ENCODE data around the gene LCN6. TPM values are rescaled to one million over a fixed set of nuclear protein-coding genes. Genes with fewer than 3 reads are reported as not detected.
A peak's percentile ranks its signal among the peaks of the same experiment; 100 is the strongest.

Gene LCN6
- total and polyA plus RNA-seq, 10 of the 15 experiments (the other 5 are each of a cell fraction or from before 2014, with no cell fraction given) = not detected

DNA sequence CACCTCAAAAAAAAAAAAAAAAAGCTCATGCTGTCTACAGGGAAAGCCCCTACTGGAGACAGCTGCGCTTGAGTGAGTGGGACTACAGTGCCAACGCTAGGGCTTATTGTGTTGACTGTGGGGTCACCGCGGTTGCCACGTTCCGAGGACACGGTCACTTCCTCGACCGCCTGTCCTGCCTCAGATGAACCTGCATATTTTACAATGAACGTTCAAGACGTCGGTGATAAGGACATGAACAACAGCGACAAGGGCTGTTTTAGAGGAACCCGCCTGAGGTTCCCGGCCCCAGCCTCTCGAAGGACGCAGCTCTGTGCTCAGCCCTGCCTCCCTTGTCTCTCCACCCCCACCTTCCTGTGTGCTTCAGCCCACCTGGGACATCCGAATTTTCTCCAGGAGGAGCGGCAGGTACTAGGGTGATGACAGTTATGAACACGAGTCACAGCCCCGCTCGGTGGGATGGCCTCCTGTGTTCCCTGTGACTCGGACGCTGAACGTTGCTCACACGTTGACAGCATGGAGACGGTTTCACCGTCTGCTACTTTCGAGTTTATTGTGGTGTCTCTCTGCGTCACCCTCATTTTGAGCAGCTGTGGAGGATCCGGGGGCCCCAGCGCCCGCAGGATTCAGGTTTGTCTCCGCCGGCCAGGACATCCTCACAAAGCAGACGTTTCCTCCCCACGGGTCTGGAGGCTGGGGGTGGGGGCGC lies 47.2 kb downstream of the LCN6 start (continued):
- TF ChIP-seq SUZ12 (IDR thresholded peaks at IDR 0.05; ENCODE audit: unreplicated experiment) (no peak), RUNX3 (IDR thresholded peaks at IDR 0.05; ENCODE audit: low read length) (peak; percentile 69; the same call in 1 of the 2 replicates), ETV6 (conservative IDR thresholded peaks at IDR 0.05 in 1 of 2, IDR thresholded peaks at IDR 0.05 in 1 of 2; ENCODE audit: borderline replicate concordance in 1 of 2, low read depth in 1 of 2) (no peak), FOXK2 (IDR thresholded peaks at IDR 0.05) (peak; percentile 48; the same call in 1 of the 2 replicates), ZNF207 (IDR thresholded peaks at IDR 0.05; ENCODE audit: borderline replicate concordance) (0 out of 2 replicates have a peak, but pooled peaks have one; percentile 28), BACH1 (IDR thresholded peaks at IDR 0.05; ENCODE audit: borderline replicate concordance) (peak; percentile 11; the same call in 1 of the 2 replicates), JUNB (IDR thresholded peaks at IDR 0.05) (no peak; the same call in 1 of the 2 replicates), MYC (IDR thresholded peaks at IDR 0.05; ENCODE audit: insufficient read depth, insufficient read length, insufficient replicate concordance, low read length, severe bottlenecking) (no peak), ZSCAN29 (IDR thresholded peaks at IDR 0.05) (no peak), HCFC1 (IDR thresholded peaks at IDR 0.05; ENCODE audit: low read length) (peak; percentile 34; the same call in 1 of the 2 replicates), MTA2 (IDR thresholded peaks at IDR 0.05; ENCODE audit: low read depth) (peak; percentile 75; the same call in 1 of the 2 replicates), RELA (IDR thresholded peaks at IDR 0.05; ENCODE audit: borderline replicate concordance, partially characterized antibody) (no peak), TAF1 (IDR thresholded peaks at IDR 0.05; ENCODE audit: borderline replicate concordance, low read depth, low read length) (0 out of 2 replicates have a peak, but pooled peaks have one; percentile 6), KLF5 (IDR thresholded peaks at IDR 0.05; ENCODE audit: partially characterized antibody) (peak; percentile 63), CREB1 (IDR thresholded peaks at IDR 0.05; ENCODE audit: low read depth) (peak; percentile 78)
- TF ChIP-seq, protein P1, sequence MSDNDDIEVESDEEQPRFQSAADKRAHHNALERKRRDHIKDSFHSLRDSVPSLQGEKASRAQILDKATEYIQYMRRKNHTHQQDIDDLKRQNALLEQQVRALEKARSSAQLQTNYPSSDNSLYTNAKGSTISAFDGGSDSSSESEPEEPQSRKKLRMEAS (IDR thresholded peaks at IDR 0.05; ENCODE audit: low read depth, low read length) = peak; percentile 57; the same call in 1 of the 2 replicates
- TF ChIP-seq, protein P2, sequence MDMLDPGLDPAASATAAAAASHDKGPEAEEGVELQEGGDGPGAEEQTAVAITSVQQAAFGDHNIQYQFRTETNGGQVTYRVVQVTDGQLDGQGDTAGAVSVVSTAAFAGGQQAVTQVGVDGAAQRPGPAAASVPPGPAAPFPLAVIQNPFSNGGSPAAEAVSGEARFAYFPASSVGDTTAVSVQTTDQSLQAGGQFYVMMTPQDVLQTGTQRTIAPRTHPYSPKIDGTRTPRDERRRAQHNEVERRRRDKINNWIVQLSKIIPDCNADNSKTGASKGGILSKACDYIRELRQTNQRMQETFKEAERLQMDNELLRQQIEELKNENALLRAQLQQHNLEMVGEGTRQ (IDR thresholded peaks at IDR 0.05; ENCODE audit: borderline replicate concordance, low read depth, low read length) = no peak
- TF ChIP-seq, protein P3, sequence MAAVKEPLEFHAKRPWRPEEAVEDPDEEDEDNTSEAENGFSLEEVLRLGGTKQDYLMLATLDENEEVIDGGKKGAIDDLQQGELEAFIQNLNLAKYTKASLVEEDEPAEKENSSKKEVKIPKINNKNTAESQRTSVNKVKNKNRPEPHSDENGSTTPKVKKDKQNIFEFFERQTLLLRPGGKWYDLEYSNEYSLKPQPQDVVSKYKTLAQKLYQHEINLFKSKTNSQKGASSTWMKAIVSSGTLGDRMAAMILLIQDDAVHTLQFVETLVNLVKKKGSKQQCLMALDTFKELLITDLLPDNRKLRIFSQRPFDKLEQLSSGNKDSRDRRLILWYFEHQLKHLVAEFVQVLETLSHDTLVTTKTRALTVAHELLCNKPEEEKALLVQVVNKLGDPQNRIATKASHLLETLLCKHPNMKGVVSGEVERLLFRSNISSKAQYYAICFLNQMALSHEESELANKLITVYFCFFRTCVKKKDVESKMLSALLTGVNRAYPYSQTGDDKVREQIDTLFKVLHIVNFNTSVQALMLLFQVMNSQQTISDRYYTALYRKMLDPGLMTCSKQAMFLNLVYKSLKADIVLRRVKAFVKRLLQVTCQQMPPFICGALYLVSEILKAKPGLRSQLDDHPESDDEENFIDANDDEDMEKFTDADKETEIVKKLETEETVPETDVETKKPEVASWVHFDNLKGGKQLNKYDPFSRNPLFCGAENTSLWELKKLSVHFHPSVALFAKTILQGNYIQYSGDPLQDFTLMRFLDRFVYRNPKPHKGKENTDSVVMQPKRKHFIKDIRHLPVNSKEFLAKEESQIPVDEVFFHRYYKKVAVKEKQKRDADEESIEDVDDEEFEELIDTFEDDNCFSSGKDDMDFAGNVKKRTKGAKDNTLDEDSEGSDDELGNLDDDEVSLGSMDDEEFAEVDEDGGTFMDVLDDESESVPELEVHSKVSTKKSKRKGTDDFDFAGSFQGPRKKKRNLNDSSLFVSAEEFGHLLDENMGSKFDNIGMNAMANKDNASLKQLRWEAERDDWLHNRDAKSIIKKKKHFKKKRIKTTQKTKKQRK (IDR thresholded peaks at IDR 0.05; ENCODE audit: low read depth, low read length) = no peak
- TF ChIP-seq, protein P4, sequence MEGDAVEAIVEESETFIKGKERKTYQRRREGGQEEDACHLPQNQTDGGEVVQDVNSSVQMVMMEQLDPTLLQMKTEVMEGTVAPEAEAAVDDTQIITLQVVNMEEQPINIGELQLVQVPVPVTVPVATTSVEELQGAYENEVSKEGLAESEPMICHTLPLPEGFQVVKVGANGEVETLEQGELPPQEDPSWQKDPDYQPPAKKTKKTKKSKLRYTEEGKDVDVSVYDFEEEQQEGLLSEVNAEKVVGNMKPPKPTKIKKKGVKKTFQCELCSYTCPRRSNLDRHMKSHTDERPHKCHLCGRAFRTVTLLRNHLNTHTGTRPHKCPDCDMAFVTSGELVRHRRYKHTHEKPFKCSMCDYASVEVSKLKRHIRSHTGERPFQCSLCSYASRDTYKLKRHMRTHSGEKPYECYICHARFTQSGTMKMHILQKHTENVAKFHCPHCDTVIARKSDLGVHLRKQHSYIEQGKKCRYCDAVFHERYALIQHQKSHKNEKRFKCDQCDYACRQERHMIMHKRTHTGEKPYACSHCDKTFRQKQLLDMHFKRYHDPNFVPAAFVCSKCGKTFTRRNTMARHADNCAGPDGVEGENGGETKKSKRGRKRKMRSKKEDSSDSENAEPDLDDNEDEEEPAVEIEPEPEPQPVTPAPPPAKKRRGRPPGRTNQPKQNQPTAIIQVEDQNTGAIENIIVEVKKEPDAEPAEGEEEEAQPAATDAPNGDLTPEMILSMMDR (IDR thresholded peaks at IDR 0.05 in 2 of 3, conservative IDR thresholded peaks at IDR 0.05 in 1 of 3; ENCODE audit: control insufficient read depth in 2 of 3, extremely low read depth in 1 of 3, insufficient read depth in 1 of 3, low read depth in 3 of 3, low read length in 3 of 3) = no peak
- TF ChIP-seq, protein P5, sequence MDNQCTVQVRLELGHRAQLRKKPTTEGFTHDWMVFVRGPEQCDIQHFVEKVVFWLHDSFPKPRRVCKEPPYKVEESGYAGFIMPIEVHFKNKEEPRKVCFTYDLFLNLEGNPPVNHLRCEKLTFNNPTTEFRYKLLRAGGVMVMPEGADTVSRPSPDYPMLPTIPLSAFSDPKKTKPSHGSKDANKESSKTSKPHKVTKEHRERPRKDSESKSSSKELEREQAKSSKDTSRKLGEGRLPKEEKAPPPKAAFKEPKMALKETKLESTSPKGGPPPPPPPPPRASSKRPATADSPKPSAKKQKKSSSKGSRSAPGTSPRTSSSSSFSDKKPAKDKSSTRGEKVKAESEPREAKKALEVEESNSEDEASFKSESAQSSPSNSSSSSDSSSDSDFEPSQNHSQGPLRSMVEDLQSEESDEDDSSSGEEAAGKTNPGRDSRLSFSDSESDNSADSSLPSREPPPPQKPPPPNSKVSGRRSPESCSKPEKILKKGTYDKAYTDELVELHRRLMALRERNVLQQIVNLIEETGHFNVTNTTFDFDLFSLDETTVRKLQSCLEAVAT (IDR thresholded peaks at IDR 0.05) = no peak
